Psoas muscle (tissue), 8 donors: ENCODE measurements around the gene SENP7. TPM values are rescaled to one million over a fixed set of nuclear protein-coding genes. Genes with fewer than 3 reads are reported as not detected.

ENCODE experiments used
- ATAC-seq, 4 donors: fragments of 200-7000 bp; cut with Tn5 transposase; one replicate each; pipeline ENCODE4 v1.9.1; 2020; ENCODE audit warnings: moderate library complexity in 3 of 4, mild to moderate bottlenecking in 2 of 4
- DNase-seq, 2 donors: peaks; one replicate each; pipeline ENCODE4 v3.0.0-alpha.2; 2020
- H3K27ac ChIP-seq: fragments of 200-600 bp; one replicate; pipeline ENCODE4 v1.8.0; 2022
- H3K27me3 ChIP-seq, 3 donors: fragments of 200-600 bp in 1 of 3; one replicate each; pipeline versions ENCODE4 v1.6.1 to v1.8.0; 2013 to 2022; ENCODE audit warnings: low read length in 2 of 3, mild to moderate bottlenecking in 2 of 3, moderate library complexity in 1 of 3; ENCODE audit not compliant: insufficient read depth in 3 of 3
- H3K36me3 ChIP-seq, 2 donors: fragments of 200-600 bp in 1 of 2; one replicate each; pipeline versions ENCODE4 v1.6.1 to v1.8.0; 2013 to 2022; ENCODE audit warnings: low read depth in 1 of 2, mild to moderate bottlenecking in 1 of 2, moderate library complexity in 1 of 2; ENCODE audit not compliant: insufficient read depth in 1 of 2
- H3K4me1 ChIP-seq: fragments of 200-600 bp; one replicate; pipeline ENCODE4 v1.8.0; 2022
- H3K4me3 ChIP-seq: fragments of 200-600 bp; one replicate; pipeline ENCODE4 v1.8.0; 2022; ENCODE audit warnings: mild to moderate bottlenecking
- H3K9me3 ChIP-seq: fragments of 200-600 bp; one replicate; pipeline ENCODE4 v1.8.0; 2022
- CTCF ChIP-seq: fragments of 200-600 bp; IDR thresholded peaks from one replicate; pipeline ENCODE4 v1.8.0; 2022; ENCODE audit warnings: antibody characterized with exemption
- WGBS, 3 donors: extraction: QIAGEN DNeasy Blood & Tissue Kit; methylation state at CpG; one replicate each; pipeline versions ENCODE4 v1.1.6 to v1.1.7; 2013; 5-methylcytosine and 5-hydroxymethylcytosine counted together
- intact Hi-C, 2 donors: fragments of 100-400 bp; cut with DNase I; formaldehyde crosslinking; loops; one replicate each; pipeline versions ENCODE4 v1.11.0 to v1.14.2; 2022
- polyA plus RNA-seq, 3 donors: library from polyadenylated mRNA; stranded (reverse); fragments of 200-250 nt; gene quantifications; one replicate each; pipeline ENCODE4 v1.2.3, GENCODE V29; 2013
- total RNA-seq, 4 donors: library from RNA; stranded (reverse); fragmentation: NEBNext Ultra II Directional in 2 of 4; extraction: Animal tissue kit (Norgen Biotek cat#: 25700) in 2 of 4; gene quantifications; one replicate each; pipeline versions ENCODE4 v1.2.1 to v1.2.4, GENCODE V29; 2021 to 2023
- donor health status: healthy with polysubstance abuse.
- donor health status: DM: no; HTN: no; CAD: no; lungs with moderate emphysema.
- donor health status: Bipolar disorder and iron deficiency.
- donor health status: healthy.
- donor health status: DM: yes; HTN: yes; CAD: no.
- donor health status: DM: no; HTN: no; CAD: no.
- donor health status: DM: no; HTN: no; CAD: no.
- donor health status: DM: yes; HTN: yes; CAD: no.

Gene SENP7
- total and polyA plus RNA-seq, 7 donors: 4.2 to 8.7 (median 7.7) TPM

GRCh38 chr3:101433652-101434051 lies 79.4 kb downstream of the SENP7 start:
- peaks cover 8% of the 10 kb centered on the region for H3K9me3 ChIP-seq
- no peak overlapping the region for H3K27ac ChIP-seq
- TF ChIP-seq CTCF: no peak
- ATAC-seq (no peak), DNase-seq (no peak)
- intact Hi-C loops: no loop called here
- no peaks in the 10 kb centered on the region for H3K27me3 ChIP-seq
- no peaks in the 10 kb centered on the region for H3K4me1 ChIP-seq
- H3K36me3 ChIP-seq: no peaks in the 10 kb centered on the region
- H3K4me3 ChIP-seq: no peak overlapping the region
- 95 to 97% (median 96%) methylated on average over 1 of the region's 1 CpG for WGBS, 3 donors

GRCh38 chr3:101423984-101424888 lies 88.8 kb downstream of the SENP7 start:
- no peak for TF ChIP-seq CTCF
- H3K4me3 ChIP-seq: no peak overlapping the region
- H3K9me3 ChIP-seq: no peaks in the 10 kb centered on the region
- H3K4me1 ChIP-seq: no peaks in the 10 kb centered on the region
- DNase-seq (no peak), ATAC-seq (no peak)
- 95 to 99% (median 98%) methylated on average over 11 of the region's 11 CpGs for WGBS, 3 donors
- no peaks in the 10 kb centered on the region for H3K27me3 ChIP-seq
- intact Hi-C loops: no loop called here
- H3K36me3 ChIP-seq: no peaks in the 10 kb centered on the region
- no peak overlapping the region for H3K27ac ChIP-seq

GRCh38 chr3:101418851-101419250 lies 94.2 kb downstream of the SENP7 start:
- Histone ChIP-seq H3K27me3 (no peaks in the 10 kb centered on the region), H3K4me1 (no peaks in the 10 kb centered on the region), H3K27ac (no peak overlapping the region), H3K36me3 (no peaks in the 10 kb centered on the region), H3K4me3 (no peak overlapping the region), H3K9me3 (no peaks in the 10 kb centered on the region)
- DNase-seq (no peak), ATAC-seq (no peak)
- no peak for TF ChIP-seq CTCF
- intact Hi-C loops: no loop called here
- 88 to 91% (median 91%) methylated on average over 1 of the region's 1 CpG for WGBS, 3 donors

GRCh38 chr3:101414121-101414520 lies 98.9 kb downstream of the SENP7 start:
- intact Hi-C loops: no loop called here
- no peak for DNase-seq

More at GRCh38 chr3:101414121-101414520, 98.9 kb downstream of the SENP7 start:
- no peak for TF ChIP-seq CTCF
- Histone ChIP-seq H3K27ac (no peak overlapping the region), H3K4me1 (no peaks in the 10 kb centered on the region), H3K9me3 (no peaks in the 10 kb centered on the region), H3K36me3 (no peaks in the 10 kb centered on the region), H3K4me3 (no peak overlapping the region), H3K27me3 (no peaks in the 10 kb centered on the region)
- 46 to 69% (median 50%) methylated on average over 6 of the region's 6 CpGs for WGBS, 3 donors
- ATAC-seq: no peak
